SHP77 (cell line): Measurements from ENCODE around the gene SORBS2.

Experiments
- DNase-seq, 2 experiments: peaks; one replicate each; lab custom pipeline; 2025; lab: John Stamatoyannopoulos, UW

Gene SORBS2

DNA sequence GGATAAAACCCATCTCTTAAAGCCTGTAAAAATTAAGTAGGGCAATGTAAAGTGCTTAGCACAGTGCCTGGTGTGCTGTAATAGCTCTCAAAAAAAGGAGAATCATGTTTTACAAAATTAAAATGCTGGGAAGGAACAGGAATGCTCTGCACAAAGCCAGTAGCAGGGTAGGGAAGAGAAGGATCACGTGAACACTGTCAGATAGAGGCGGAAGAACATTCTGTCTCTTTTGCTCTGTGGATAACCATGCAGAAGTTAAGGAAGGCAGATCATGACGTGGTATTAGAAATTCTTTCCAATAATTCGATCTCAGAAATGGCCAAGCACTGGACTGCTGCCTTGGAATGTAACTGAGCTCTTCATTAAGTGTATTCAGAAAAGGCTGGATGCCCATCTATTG lies 140.5 kb downstream of the SORBS2 start:
- no peak for DNase-seq

GRCh38 chr4:185671066-185671465 lies 140.9 kb downstream of the SORBS2 start:
- DNase-seq: no peak

GRCh38 chr4:185669288-185669687 lies 142.7 kb downstream of the SORBS2 start:
- DNase-seq: no peak

DNA sequence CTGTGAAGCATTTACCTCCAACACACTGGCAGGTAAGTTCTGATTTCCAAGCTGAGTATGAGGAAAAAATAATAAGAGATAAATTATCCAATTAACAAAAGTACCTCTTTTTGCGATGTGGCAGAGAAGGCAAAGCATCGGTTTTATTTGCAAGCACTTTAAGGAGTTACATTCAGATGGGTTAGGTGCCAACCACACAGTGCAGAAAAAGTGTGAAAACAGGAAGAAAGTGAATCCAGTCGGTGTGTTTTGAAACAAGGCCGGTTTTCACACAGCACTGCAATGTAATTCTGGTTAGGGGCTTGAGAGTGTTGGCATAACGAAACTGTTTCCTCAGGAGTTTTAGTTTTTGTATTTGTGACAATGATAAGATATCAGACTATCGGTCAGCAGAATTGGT lies 145.8 kb downstream of the SORBS2 start:
- no peak for DNase-seq

GRCh38 chr4:185665655-185666054 lies 146.3 kb downstream of the SORBS2 start:
- DNase-seq: peak; percentile 7 to 15

DNA sequence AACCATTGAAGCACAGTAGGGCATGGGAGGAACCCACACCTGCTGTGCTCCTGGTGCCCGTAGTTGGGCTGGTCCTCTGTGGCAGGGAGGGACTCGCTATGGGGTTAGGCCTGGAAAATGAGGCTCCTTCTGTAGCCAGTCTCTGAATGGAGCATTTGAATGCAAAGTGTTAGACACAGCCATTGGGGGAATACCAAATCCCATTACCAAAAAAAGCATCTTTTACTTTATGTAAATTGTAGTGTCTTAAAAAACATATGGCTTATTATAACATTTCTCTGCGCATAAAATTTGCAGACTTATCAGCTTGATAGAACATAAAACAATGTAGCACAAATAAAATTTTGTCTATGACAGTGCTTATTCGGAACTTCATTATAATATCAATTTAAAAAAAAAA lies 147.5 kb downstream of the SORBS2 start:
- DNase-seq: no peak

- no peak for DNase-seq
Observed at GRCh38 chr4:185662030-185662778, 149.8 kb downstream of the SORBS2 start.

- no peak for DNase-seq
Observed at GRCh38 chr4:185660340-185660739, 151.7 kb downstream of the SORBS2 start.

DNA sequence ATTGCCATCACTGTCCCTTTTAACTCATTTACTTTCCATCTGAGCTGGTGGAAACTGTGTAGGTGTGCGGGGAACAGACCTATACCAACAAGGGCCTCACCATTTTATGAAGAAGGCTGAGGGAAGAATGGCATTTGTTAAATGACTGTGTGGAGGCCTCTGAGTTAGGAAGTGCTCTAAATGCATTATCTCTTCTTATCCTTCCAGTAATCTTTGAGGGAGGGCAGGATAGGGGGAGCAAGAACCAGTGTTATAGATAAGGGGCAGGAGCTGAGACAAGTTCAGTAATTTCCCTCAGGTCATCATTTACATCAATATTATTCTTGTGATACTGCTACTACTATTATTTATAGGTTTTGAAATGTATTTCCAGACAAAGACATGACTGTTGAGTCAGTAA lies 154.3 kb downstream of the SORBS2 start:
- no peak for DNase-seq

DNA sequence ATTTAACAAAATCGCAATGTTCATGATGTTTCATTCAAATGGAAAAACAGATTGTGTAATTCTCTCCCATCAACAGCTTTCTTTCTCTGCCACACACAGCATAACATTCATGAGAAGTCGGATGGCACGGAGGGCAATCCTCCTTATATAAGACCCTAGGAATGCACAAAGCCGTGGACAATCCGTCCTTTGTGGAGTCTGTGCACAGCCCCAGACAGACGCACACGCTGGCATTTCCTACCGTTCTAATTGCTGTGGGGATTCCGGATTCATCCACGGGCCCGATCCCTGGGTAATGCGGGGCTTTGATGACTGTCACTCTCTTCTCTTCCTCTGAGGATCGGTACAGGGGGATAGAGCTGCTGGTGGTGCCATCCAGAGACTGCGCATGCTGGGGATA lies 154.8 kb downstream of the SORBS2 start:
- DNase-seq: no peak

GRCh38 chr4:185656467-185656931 lies 155.5 kb downstream of the SORBS2 start:
- no peak for DNase-seq

GRCh38 chr4:185654965-185655554 lies 156.9 kb downstream of the SORBS2 start:
- DNase-seq: no peak

DNA sequence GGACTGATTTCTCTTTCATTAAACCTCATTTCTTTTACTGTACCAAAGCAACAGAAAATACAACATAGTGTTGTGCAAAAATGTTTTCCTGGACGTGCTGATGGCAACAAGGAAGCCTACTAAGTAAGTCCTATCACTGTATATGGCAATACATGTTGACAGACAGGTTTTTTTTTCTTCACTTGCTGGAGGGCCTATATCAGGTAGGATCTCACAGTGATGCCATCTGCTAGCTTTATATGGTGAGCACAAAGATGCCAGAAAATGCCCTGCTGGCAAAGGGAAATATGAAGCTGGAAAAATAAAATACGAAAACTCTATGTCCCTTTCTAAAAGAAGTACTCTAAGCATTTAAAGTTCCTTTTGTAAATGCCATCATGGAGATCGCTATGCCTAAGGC lies 157.7 kb downstream of the SORBS2 start:
- no peak for DNase-seq

GRCh38 chr4:185651851-185652250 lies 160.1 kb downstream of the SORBS2 start:
- DNase-seq: no peak

- no peak for DNase-seq
Observed at GRCh38 chr4:185651137-185651677, 160.8 kb downstream of the SORBS2 start.

DNA sequence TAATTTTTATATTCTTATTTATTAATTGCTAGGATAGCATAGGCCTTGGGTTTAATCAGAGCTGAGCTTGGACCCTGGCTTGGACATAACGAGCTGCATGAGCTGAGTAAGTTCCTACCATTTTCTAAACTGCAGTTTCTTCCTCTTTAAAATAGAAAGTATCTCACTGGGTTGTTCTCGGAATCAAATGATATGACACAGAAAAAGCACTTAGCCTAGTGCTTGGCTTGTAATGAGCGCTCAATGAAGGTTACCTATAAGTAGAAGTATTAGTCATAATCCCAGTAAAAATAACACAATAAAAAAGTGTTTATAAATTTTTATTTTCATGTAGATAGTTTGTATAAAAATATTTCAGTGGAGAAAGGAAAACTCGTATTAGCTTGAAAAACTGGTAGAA lies 163.4 kb downstream of the SORBS2 start:
- DNase-seq: no peak

DNA sequence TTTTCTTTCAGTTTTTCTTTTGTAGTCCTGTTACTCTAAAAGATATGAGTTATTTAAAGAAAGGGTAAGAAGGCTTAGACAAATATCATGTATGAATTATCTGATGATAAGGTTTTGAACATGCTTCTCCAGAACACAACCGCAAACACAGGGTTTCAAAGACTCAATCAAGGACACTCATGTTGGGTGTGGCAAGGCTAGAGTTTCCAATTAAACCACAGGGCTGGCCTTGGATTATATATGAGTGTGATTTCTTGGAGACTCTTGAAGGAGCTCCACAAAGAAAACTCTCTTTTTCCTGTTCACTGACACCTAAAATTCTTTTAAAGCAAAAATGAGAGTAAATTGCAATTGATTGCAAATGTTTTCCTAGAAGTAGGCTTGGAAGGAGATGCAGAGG lies 166.6 kb downstream of the SORBS2 start:
- DNase-seq: no peak

DNA sequence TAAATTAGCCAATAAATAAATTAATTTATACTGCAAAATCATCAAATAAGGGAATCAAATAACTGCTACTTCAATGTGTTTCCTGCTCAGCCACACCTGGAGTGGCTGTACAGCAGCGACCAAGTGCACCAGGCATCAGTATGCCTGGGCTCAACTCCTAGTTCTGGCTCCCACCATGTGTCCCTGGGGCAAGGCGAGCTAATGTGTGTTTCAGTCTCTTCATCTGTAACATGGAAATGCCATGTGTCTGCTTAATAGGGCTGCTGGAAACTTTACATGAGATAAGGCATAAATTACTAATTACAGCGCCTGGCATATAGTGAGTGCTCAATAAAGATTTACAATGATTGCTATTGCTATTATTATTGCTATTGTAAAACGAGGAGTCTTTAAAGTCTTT lies 167.6 kb downstream of the SORBS2 start:
- no peak for DNase-seq

DNA sequence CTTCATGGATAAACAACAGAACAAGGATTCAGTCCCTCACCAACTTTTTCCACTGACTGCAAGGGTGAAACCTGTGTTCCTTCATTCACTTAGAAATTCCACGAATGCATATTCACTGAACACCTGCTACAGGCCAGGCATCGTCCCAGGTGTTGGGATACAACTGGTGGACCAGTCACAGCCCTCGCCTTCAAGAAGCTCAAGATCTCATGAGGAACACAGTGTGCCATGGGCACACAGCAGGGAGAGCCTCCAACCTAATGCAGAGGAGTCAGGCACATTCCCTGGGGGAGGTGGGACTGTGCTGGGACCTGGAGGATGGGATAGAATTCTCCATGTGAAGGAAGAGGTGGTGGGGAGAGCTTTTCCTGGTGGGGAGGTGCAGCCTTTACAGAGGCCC lies 169.1 kb downstream of the SORBS2 start:
- no peak for DNase-seq

- DNase-seq: peak in 1 of 2 experiments; percentile 20
Observed at GRCh38 chr4:185640811-185641675, 171.0 kb downstream of the SORBS2 start.

DNA sequence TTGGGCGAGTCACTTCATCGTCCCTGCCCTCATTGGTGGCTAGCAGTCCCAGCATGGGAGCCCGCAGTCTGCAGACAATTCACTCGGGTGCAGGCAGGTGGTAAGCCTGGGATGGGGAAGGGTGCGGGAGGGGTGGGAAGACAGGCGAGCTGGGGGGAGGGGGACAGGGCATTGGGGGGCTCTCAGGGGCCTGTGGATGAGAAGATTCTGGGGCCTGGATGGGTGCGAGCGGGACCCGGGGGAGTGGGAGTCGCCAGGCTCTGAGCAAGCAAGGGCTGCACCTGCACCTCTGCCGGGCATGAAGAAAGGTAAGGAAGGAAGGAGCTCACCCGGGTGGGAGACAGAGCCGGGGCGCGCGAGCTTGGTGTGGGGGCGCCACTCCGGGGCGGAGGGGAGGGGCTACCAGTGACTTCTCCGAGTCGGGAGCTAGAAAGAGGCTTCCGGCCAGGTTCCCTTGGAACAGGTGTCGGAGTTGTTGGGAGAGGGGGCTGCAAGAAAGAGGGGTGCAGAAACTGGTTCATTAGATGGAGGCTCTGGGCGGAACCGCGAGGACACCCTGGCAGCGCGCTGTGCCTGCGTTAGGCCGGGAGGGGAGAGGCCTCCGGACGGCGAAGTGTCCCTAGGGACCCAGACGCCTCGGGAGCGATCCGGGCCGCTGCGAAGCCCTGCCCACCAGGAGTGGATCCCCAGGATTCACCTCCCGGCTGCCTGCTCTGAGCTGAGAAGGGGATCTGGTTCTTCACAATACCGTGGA lies 173.3 kb downstream of the SORBS2 start:
- DNase-seq: no peak

GRCh38 chr4:185638093-185638492 lies 173.9 kb downstream of the SORBS2 start:
- DNase-seq: no peak
